HT1080 (cell line): ENCODE results near the gene ANKLE1. TPM values are rescaled to one million over a fixed set of nuclear protein-coding genes. Genes with fewer than 3 reads are reported as not detected.

Source experiments
- DNase-seq: peaks from one replicate; pipeline ENCODE4 v3.0.0-alpha.2; 2015; ENCODE audit warnings: low read depth
- total RNA-seq: library from RNA; depleted of rRNA; stranded (reverse); fragments of >200 nt; shearing (Covaris generic); gene quantifications from 2 replicates; pipeline ENCODE4 v1.2.3, GENCODE V29; 2014

Gene ANKLE1
- total RNA-seq, 1 experiment from 2014 or later, result 0.35 TPM

GRCh38 chr19:17305517-17306284, 24.0 kb downstream of the ANKLE1 start, which contains the start of gene MRPL34:
Gene MRPL34, plus strand, starts transcription at chr19:17305872. Its CDS starts 21 bp downstream, at chr19:17305893.
- peak; percentile 100 for DNase-seq

- no peak for DNase-seq
These were observed 24.6 kb downstream of the ANKLE1 start for GRCh38 chr19:17306285-17306714.

- DNase-seq, result no peak
These were observed 26.2 kb downstream of the ANKLE1 start for GRCh38 chr19:17307876-17308377.

GRCh38 chr19:17309198-17309964, 27.7 kb downstream of the ANKLE1 start, which contains the start of gene DDA1:
Gene DDA1, plus strand, starts transcription at chr19:17309563. Its CDS starts 92 bp downstream, at chr19:17309655.
- peak; percentile 99 for DNase-seq

- DNase-seq, result no peak
These were observed 28.3 kb downstream of the ANKLE1 start for GRCh38 chr19:17309965-17310461.

- peak; percentile 44 for DNase-seq
These were observed 29.9 kb downstream of the ANKLE1 start for GRCh38 chr19:17311455-17312188.

- no peak for DNase-seq
These were observed 30.8 kb downstream of the ANKLE1 start for GRCh38 chr19:17312189-17313113.

GRCh38 chr19:17314007-17314593, 32.4 kb downstream of the ANKLE1 start:
- DNase-seq, result no peak

GRCh38 chr19:17318966-17319365, 37.3 kb downstream of the ANKLE1 start:
- DNase-seq, result no peak

GRCh38 chr19:17319473-17320238, 38.0 kb downstream of the ANKLE1 start:
- no peak for DNase-seq

- DNase-seq, result no peak
These were observed 38.7 kb downstream of the ANKLE1 start for GRCh38 chr19:17320435-17320834.

- no peak for DNase-seq
These were observed 40.2 kb downstream of the ANKLE1 start for GRCh38 chr19:17321655-17322489.

GRCh38 chr19:17322854-17323253, 41.2 kb downstream of the ANKLE1 start:
- no peak for DNase-seq

GRCh38 chr19:17323300-17323963, 41.7 kb downstream of the ANKLE1 start:
- no peak for DNase-seq

- DNase-seq, result no peak
These were observed 42.2 kb downstream of the ANKLE1 start for GRCh38 chr19:17323964-17324332.

- DNase-seq, result no peak
These were observed 42.8 kb downstream of the ANKLE1 start for GRCh38 chr19:17324357-17325114.

- no peak for DNase-seq
These were observed 43.4 kb downstream of the ANKLE1 start for GRCh38 chr19:17325133-17325532.
